Occipital lobe (tissue), 2 donors: ENCODE measurements around the gene RIMBP2. TPM values are rescaled to one million over a fixed set of nuclear protein-coding genes. Genes with fewer than 3 reads are reported as not detected.
"Not testable (repeated sequence)": the region's sequence is repeated elsewhere in the genome, so short reads cannot be mapped to it uniquely, and the experiment has no call there.

ENCODE experiments used
- DNase-seq: peaks from one replicate; lab custom pipeline; 2025; lab: John Stamatoyannopoulos, UW
- total RNA-seq: library from RNA; depleted of rRNA; stranded (reverse); fragments of >200 nt; gene quantifications from one replicate; pipeline ENCODE4 v1.2.3, GENCODE V29; 2014

The RIMBP2 gene
- total RNA-seq, 1 donor from 2014 or later, result 39.5 TPM

DNA sequence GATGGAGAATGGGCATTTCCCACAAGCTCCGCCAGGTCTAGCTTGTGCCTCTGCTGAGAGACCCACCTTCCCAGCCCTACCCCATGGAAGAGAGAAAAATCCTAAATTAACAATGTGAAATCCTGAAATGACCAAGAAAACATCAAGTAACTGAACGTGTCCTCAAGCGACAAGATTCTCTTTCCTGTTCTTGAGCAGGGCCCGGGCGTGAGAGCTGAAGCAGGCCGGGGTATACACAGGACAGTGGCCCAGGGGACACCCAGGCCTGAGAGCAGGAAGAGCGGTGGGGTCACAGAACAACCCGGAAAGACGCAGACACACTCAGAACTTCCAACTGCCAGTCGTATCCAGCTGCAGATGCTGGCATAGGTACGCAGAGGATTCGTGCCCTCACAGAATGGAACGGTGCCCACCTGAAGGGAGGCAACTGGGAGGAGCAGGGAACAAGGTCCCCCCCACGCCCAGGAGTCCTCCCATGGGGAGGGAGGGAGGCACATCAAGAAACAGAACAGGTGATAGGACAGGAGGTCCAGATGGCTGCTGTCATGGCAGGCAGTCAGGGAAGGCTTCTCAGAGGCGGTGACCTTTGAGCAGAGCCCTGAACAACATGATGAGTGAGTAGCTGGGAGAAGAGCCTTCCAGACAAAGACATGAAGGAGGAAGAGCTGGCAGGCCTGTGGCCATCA is 9.1 kb downstream of the RIMBP2 start:
- DNase-seq, result peak; percentile 13

DNA sequence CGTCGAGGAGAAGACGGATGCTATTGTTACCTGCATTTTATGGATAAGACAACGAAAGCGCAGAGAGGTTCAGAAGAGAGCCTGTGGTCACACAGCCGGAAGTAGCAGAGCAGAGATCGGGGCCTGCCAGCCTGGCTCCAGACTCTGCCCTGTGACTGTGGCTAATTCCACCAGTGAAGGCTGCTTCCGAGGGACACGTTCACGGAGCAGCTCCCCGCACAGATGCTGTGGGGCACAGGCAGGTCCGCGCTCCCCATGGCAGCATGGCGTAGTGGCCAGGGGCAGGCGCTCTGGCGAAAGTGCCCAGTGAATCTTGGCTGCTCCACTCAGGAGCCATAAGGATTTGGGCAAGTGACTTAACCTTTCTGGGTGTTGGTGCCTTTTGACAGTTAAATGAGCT is 9.8 kb downstream of the RIMBP2 start:
- no peak for DNase-seq

DNA sequence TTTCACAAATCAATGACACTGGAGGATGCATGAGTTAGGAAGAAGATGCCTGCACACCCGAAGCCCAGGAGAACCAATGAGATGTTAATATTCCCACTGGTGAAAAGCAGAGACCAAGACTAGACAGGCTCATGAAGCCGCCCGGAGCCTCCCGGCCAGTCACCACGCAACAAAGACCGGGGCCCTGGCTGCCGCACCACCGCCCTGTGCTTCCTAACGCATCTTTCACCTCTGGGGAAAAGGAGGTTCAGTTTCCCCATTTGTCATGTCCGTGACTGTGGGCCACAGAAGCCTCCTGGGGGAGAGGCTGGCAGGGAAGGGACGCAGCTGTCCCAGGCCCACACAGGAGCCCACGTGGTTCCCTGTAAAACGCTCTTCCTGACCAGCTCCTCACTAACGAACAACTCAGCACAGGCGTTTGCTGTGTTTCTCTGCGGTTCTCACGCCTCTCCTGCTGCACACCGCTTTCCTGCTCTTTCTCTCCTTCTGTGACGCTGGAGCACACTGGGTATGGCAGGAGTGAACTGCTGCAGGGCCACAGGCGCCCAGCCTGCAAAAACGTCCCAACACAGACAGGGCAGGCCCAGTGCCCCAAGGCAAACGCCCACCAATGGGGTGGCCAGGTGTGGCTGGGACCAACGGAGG is 10.8 kb downstream of the RIMBP2 start:
- DNase-seq, result peak; percentile 36

DNA sequence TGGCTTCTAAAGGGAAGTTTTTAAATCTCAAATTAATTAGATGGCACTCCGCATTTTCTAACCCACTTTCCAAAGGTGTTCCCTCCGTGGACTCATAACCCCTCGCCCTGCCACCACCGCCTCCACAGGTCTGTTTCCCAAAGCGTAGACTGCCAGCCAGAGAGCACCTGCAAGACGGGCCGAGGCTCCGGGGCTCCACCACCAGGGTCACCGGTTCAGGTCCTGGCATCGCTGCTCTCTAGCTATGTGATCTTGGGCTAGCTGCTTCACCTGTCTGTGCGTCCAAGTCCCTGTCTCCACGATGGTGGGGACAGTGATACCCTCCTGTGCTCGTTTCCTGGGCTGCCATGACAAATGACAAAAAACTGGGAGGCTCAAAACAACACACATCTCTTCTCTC is 11.5 kb downstream of the RIMBP2 start:
- no peak for DNase-seq

DNA sequence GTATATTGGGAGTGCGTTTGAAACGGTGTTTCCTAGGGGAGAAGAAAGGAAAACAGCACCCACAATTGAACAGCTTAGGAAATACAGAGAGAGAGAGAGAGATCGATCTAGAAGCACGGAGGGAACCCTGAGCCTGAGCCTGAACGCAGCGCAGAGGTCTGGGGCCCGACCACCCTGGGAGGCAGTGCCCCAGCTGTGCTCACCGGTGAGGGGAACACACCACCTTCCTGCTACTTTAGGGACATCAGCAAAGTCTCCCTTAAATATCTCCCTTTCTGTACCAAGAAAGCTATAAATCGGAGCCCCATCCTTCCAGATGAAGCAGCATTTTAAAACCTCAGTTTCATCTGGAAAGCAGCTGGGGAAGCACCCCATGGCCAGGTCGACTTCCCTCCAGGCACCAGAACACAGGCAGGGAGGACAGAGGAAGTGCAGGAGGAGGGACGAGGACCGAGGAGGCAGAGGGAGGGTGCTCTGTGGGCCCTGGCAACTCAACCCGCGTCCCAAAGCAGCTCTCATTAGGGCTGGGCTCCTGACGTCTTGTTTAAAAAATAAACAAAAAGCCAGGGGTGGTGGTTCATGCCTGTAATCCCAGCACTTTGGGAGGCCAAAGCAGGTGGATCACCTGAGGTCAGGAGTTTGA is 12.2 kb downstream of the RIMBP2 start:
- no peak for DNase-seq

DNA sequence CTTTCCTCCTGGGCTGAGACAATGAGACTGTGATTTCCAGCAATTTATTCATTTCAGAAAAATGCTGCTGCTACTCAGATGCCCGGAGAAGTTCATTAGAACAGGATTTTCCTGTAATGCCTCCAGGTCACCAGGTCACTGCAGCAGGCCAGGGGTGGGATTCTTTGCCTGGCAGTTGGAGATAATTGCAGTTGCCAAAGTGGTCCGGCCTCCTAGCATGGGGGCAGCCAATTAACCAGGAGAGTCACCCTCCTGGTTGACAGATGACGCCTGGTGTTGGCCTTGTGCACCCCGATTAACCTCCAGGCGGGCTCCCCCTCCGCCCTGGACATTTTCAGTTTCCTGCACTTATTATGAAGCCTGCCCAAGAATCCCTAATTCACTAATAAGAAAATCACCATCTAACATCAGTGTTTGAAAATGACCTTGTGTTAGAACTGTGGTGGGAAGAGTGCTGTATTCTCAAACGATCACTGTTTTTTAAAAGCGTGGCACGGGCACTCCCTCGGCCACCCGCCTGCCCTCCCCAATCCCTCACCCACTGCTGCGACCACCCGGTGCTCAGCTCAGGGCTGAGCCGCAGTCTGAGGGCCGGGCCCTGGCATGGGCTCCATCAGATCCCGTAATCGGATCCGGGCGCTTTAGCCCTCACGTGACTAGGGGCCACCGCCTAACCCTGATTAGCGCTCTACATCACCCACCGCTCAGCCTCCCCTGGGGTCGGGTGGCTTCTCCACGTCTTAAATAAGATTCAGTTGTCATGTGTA is 12.9 kb downstream of the RIMBP2 start:
- DNase-seq, result no peak

DNA sequence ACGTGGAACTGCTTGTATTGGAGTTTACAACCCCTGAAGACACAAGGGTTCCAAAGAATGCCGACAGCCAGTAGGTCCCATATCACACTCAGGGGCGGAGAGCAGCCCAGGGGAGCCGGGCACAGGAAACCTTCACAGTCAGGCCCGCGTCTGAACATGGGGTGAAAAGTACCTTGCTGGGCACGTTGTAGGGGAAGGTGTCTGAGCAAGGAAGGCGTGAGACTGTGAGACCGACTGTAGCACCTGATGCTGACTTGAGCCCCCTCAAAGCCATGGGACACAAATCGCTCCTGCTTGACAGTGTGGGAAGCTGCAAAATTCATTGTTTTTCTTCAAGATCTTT is 14.7 kb downstream of the RIMBP2 start:
- no peak for DNase-seq

DNA sequence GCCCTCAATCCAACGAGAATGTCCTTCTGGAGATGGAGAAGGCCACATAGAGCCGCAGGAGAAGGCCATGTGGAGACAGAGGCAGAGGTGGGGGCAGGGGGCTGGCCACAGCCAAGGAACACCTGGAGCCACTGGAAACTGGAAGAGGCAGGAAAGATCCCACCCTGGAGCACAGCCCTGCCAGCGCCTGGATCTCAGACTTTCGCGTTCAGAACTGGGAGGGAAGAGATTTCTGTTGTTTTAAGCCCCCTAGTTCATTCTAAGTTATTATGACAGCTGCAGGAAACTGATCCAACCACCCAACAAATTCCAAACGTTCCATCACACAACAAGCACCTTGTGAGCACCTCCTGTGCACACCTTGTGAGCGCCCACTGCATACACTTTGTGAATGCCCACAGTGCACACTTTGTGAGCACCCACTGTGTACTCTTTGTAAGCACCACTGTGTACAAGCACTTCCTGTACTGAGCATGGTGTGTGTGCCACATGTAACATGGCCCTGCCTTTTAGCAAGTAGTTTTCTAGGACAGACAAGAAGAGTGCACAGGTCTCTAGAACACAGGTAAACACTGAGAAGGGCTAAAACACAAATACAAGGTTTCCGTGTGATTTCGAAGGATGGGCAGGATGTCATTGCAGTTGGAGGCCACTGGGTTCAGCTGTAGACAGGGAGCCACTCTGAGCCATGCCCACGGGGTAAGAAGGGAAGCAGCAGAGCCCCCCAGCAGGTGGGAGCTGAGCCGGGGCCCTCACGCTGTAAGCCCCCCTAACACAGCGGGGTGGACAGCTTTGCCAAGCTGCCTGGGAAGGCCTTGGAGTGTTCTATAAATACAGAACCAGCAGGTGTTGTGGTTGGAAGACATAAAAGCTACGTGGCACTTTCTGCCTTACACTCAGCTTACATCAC is 15.4 kb downstream of the RIMBP2 start:
- no peak for DNase-seq

DNA sequence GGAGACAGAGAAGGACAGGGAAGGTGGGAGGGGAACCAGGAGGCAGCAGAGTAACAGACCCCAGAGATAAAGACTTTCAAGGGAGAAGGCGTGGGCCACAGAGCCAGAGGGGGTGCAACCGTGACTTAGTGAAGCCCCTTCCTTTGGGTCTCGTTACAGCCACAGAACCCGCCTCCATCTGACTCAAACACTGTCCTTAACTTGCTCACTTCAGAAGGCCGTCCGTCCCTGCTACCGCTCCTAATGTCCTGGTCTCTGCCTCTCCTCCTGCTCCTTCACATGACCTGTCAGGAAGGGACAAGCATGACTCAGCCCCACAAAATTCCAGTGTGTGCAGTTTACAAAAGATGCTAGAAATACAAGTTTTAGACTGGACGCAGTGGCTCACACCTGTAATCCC is 18.0 kb downstream of the RIMBP2 start:
- DNase-seq, result no peak

DNA sequence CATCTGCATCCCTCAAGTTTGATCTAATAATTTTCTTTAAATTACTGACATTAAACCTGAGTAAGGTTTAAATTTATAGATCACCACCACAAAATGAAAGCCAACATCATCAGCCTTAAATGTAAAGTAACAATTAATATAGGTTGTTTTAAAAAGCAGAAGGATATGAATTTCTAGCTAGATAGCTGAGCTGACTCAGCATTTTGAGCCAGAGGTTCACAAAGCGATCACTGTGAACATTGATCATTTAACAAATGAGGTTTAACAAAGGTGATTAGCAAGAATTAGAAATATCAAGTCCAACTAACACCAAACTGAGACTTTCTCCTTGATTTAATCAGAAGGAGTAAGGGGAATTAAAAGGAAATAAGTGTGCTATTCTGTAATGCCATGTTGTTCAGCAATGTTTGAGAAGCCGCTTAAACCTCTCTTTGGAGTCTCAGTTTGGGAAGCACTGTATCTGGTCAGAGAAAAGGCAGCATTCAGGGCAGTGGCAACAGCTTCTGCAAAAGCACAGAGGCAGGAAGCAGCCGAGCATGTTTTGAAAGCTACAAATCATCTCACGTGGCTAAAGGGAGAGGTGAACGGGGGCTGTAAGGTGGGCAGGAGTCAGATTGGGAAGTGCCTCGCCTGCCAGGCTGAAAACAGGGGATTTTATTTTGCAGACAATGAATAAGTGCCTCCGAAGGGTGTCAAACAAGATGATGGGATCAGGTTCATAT is 19.6 kb downstream of the RIMBP2 start:
- no peak for DNase-seq

DNA sequence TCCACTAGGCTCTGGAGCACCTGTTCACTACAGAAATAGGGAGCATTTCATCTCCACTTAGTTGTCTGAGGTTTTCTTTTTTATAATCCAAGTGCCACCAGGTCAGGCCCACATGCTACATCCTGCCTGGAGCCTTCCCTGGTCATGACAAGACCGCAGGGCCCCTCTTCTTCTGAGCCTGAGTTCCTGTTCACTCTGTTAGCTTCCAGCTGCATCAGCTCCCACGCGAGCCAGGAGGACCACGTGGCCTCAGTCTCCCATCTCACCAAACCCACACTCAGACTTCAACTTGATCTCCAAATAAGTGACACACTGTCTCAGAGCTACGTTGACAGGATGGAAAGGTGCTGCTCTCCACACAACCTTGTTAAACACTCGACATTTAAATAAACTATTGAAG is 21.0 kb downstream of the RIMBP2 start:
- no peak for DNase-seq

DNA sequence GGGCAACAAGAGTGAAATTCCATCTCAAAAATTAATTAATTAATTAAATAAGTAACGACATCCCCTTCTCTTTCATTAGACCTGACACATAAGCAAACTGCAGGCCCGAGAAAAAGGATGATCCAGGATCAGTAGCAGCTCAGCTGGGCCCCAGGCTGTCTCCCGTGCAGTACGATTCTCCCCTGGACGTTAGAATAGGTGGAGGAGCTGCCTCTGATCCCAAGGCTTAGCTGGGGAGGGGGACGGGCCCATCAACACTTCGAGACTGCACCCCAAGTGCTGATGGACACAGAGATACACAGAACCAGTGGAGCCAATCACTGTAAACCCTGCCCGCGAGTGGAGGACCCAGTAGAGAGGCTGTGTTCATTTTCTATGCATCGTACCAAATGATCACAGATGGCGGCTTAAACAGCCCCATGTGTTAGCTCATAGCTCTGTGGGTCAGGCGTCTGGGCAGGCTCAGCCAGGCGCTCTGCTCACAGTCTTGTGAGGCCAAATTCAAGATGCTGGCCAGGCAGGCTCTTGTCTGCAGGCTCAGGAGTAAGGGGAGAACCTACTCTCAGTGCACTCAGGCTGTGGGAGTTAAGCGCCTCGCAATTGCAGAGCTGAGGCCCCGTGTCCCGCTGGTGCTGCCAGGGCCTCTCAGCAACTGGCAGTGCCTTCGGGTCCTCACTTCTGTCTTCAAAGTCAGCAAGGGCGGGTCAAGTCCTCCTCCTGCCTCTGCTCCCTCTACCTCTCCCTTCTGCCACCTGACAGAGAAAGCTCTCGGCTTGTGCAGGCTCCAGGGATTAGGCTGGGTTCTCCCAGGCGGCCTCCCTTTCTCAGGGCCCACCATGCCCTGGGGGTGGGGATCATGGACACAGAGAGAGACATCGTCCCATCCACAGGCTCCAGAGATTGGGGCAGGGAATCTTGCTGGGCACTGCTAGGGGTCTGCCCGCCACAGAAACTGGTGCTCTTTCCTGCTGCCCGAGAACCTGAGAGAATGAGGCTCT is 26.4 kb downstream of the RIMBP2 start:
- DNase-seq, result no peak

DNA sequence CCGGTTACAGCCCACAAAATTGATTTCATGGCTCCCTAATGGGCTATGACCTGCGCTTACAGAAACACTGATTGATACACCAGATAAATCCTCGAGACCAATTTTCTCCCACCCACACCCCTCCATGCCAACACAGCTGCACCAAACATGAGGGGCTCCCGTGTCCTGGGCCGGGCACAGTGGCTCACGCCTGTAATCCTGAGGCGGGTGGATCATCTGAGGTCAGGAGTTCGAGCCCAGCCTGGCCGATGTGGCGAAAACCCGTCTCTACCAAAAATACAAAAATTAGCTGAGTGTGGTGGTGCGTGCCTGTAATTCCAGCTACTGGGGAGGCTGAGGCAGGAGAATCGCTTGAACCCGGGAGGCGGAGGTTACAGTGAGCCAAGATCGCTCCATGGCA is 27.1 kb downstream of the RIMBP2 start:
- DNase-seq, result not testable (repeated sequence)

DNA sequence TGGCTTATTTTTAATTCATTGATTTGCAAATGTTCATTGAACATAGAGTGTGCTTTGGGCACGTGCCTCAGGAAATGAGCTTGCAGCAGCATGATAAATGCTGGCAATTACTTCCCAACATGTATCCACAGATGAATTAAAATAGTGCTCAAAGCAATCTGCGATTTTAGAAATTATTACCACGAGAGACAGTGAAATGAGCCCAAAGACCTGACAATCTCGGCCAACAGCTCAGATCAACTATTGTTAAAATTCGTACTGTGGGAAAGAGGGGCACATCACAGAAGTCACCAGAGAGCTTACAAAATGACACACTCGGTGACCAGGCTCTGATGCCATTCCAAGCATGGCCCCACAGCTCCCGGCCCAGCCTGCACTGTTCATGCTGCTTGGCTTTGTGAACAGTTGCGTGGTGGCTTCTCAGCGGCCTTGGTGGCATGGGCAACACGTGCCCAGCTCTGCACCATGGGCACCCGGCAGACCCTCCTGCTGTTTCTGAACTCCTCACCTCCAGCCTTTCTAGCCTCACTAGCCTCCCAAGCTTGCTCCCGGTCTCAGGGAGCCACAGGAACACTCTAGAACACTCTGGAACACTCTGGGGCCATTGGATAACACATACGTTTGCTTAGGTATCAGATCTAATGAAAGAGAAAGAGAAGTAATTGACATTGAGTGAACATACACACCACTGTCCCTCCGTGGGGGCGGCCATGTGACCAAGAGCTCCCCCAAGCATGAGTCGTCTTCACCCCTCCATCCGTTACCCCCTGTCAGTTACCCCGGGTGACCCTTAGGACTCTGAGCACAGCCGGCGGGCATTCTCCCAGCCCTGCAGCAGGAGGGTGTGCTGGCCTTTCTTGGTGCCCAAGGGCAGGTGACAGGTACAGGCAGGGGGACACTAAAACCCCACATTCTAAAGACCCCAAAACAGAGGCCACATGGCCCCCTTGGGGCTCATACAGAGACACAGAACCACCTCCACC is 28.0 kb downstream of the RIMBP2 start:
- DNase-seq, result no peak

DNA sequence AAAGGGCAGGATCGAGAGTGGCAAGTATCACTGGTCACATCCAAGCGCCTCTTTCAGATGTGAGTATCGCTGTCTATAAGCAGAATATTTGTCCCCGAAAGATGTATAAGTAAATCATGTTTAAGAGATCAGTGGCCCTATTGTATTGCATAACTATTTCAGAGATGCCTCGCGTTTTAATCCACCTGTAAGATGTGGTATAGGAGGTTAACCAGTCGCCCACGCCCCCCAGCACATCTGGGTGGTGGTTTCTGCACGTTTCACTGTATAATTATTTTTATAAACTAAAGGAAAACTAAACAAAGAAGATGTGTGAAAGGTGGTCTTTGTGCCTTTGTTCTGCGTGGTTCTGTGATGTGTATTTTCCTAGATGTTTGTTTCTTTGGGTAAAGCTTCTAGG is 28.9 kb downstream of the RIMBP2 start:
- DNase-seq, result no peak

DNA sequence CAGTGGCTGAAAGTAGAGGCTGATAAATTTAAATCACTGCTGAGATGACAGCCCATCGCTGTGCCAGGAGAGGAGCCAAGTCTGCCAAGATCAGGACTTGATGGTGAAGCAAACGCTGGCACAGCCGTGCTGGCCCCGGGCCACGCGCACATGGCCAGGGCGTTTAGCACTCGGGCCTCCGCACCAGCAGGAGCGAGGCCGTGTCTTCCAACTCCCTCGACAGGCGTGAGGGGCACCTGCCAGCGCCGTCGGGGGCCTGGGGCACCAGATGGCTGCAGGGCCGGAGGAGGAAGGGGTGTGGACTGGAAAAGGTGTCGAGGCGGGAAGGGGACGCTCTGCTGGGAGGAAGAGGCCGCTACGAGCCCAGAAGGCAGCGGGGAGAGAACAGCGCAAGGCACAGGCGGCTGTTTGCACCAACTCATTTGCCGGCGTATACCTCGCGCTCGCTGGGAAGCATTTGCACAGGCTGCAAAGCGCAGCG is 29.5 kb downstream of the RIMBP2 start:
- peak; percentile 52 for DNase-seq

DNA sequence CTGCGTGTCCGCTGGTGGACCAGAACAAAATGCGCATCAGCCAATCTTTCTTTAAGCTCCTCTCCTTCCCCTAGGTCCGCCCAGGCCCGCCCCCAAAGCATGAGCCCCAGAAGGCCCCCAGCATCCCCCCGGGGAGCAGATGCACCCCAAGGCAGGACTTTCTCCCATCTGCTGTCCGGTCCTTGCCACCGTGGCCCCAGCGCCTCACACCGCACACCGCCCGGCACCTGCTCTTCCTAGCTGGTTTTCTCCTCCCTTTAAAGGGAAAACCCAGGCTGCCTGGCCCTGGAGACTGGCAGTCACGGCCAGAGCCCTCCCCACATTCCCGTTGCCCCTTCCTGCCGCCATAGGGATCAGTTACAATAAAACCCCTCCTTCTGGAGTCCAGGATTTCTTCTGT is 30.2 kb downstream of the RIMBP2 start:
- no peak for DNase-seq

DNA sequence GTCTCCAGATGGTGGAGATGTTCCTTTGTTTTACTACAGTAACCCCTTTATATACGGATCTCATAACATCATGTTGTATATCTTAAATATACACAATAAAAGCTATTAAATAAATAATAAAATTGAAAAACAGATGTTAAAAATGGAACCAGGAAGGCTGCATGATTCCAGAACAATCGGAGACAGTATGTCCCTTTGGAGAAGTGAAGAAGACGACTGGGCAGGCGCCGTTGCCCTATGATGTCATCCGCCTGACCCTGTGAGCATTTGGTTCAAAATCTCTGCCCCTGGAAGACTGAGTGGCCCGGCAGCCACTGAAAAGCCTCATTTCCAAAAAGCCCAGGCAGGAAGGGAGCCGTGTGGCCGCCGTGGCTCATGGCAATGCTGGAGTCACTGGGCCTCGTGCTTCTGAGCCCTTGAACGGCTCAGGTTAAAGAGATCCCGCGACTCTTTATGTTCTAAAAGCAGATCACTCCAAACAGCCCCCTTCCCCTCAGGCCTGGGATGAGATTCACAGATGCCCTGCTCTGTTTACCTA is 30.8 kb downstream of the RIMBP2 start:
- DNase-seq, result no peak
